ENCODE results near the gene CXorf66.

DNA sequence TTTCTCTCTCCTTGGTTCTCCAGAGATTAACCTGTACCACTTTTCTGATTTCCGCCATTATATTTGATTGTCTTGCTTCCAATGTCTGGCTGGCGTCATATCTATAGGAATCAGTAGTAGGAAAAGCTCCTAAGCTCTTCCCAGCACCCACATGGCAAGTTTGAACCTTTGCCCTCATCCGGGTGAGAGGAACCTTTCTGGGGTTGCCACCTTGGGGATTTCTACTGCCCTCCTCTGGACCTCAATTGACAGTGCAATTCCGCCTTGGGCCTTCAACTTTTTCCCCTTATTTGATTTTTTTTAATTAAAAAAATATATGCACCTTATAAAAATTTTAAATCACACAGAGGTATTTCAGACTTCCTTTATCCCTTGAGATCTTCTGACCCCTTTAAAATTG, 2.0 kb upstream of the CXorf66 start:
- TF ChIP-seq EZH2 (IDR thresholded peaks at IDR 0.05; ENCODE audit: insufficient read depth, poor library complexity, severe bottlenecking), result no peak
- no peak for TF ChIP-seq EZH2phosphoT487 (IDR thresholded peaks at IDR 0.05; ENCODE audit: insufficient read depth, low read depth)
